ENCODE data around the gene C5orf52. TPM values are rescaled to one million over a fixed set of nuclear protein-coding genes. Genes with fewer than 3 reads are reported as not detected.
"Not testable (repeated sequence)": the region's sequence is repeated elsewhere in the genome, so short reads cannot be mapped to it uniquely, and the experiment has no call there.

Gene C5orf52
- total and polyA plus RNA-seq, 2 donors (not counting 1 experiment from before 2014, with no cell fraction given), result not detected

- Histone ChIP-seq H3K4me3 (replicated peaks in 1 of 4; ENCODE audit: control extremely low read depth in 1 of 4, insufficient read depth in 1 of 4, low read depth in 3 of 4, low read length in 4 of 4) (no peak overlapping the region), H3K36me3 (ENCODE audit: control insufficient read depth, insufficient read depth, low read length) (no peaks in the 10 kb centered on the region), H3K9ac (ENCODE audit: insufficient read depth, low read length) (no peak overlapping the region), H3K27me3 (ENCODE audit: control insufficient read depth, insufficient read depth, low read length) (no peaks in the 10 kb centered on the region), H3K27ac (ENCODE audit: insufficient read depth, low read length) (no peak overlapping the region), H2AFZ (ENCODE audit: low read length) (no peak overlapping the region), H3K9me3 (ENCODE audit: control insufficient read depth, insufficient read depth, low read depth, low read length) (no peaks in the 10 kb centered on the region), H3K79me2 (ENCODE audit: control insufficient read depth, insufficient read depth, low read length) (no peaks in the 10 kb centered on the region), H3K4me2 (ENCODE audit: extremely low read depth, insufficient read depth, low read length) (no peak overlapping the region), H4K20me1 (ENCODE audit: control insufficient read depth, extremely low read depth, insufficient read depth, low read length) (no peaks in the 10 kb centered on the region), H3K4me1 (ENCODE audit: control insufficient read depth, extremely low read depth, insufficient read depth, low read length) (no peaks in the 10 kb centered on the region)
- no peak for DNase-seq (ENCODE audit: low read depth in 2 of 2)
- TF ChIP-seq CTCF (conservative IDR thresholded peaks at IDR 0.05 in 1 of 2, IDR thresholded peaks at IDR 0.05 in 1 of 2; ENCODE audit: low read depth in 1 of 2, low read length in 2 of 2) (no peak), EZH2 (IDR thresholded peaks at IDR 0.05; ENCODE audit: low read length, missing control alignments) (no peak)
Observed at GRCh38 chr5:157681048-157681447, 9.7 kb downstream of the C5orf52 start.

DNA sequence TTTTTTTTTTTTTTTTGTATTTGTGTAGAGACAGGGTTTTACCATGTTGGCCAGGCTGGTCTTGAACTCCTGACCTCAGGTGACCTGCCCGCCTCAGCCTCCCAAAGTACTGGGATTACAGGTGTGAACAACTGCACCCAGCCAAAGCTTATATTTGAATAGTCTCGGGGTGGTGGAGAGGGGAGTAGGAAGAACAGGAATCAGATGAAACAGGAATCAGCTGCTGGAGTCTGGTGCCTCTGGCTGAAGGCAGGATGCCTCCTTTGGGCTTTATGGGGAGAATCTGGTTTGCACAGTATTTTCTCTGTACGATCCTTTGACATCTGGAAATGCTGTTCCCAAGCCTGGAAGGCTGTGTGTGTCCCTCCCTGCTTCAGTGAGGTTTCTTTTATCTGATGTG, 10.9 kb downstream of the C5orf52 start:
- Histone ChIP-seq H3K79me2 (ENCODE audit: control insufficient read depth, insufficient read depth, low read length) (no peaks in the 10 kb centered on the region), H3K27ac (ENCODE audit: insufficient read depth, low read length) (no peak overlapping the region), H3K4me1 (ENCODE audit: control insufficient read depth, extremely low read depth, insufficient read depth, low read length) (no peaks in the 10 kb centered on the region), H3K27me3 (ENCODE audit: control insufficient read depth, insufficient read depth, low read length) (no peaks in the 10 kb centered on the region), H3K36me3 (ENCODE audit: control insufficient read depth, insufficient read depth, low read length) (no peaks in the 10 kb centered on the region), H4K20me1 (ENCODE audit: control insufficient read depth, extremely low read depth, insufficient read depth, low read length) (no peaks in the 10 kb centered on the region), H3K4me3 (replicated peaks in 1 of 4; ENCODE audit: control extremely low read depth in 1 of 4, insufficient read depth in 1 of 4, low read depth in 3 of 4, low read length in 4 of 4) (no peak overlapping the region), H2AFZ (ENCODE audit: low read length) (no peak overlapping the region), H3K9ac (ENCODE audit: insufficient read depth, low read length) (no peak overlapping the region), H3K9me3 (ENCODE audit: control insufficient read depth, insufficient read depth, low read depth, low read length) (no peaks in the 10 kb centered on the region), H3K4me2 (ENCODE audit: extremely low read depth, insufficient read depth, low read length) (no peak overlapping the region)
- TF ChIP-seq EZH2 (IDR thresholded peaks at IDR 0.05; ENCODE audit: low read length, missing control alignments) (no peak), CTCF (conservative IDR thresholded peaks at IDR 0.05 in 1 of 2, IDR thresholded peaks at IDR 0.05 in 1 of 2; ENCODE audit: low read depth in 1 of 2, low read length in 2 of 2) (no peak)
- no peak for DNase-seq (ENCODE audit: low read depth in 2 of 2)

DNA sequence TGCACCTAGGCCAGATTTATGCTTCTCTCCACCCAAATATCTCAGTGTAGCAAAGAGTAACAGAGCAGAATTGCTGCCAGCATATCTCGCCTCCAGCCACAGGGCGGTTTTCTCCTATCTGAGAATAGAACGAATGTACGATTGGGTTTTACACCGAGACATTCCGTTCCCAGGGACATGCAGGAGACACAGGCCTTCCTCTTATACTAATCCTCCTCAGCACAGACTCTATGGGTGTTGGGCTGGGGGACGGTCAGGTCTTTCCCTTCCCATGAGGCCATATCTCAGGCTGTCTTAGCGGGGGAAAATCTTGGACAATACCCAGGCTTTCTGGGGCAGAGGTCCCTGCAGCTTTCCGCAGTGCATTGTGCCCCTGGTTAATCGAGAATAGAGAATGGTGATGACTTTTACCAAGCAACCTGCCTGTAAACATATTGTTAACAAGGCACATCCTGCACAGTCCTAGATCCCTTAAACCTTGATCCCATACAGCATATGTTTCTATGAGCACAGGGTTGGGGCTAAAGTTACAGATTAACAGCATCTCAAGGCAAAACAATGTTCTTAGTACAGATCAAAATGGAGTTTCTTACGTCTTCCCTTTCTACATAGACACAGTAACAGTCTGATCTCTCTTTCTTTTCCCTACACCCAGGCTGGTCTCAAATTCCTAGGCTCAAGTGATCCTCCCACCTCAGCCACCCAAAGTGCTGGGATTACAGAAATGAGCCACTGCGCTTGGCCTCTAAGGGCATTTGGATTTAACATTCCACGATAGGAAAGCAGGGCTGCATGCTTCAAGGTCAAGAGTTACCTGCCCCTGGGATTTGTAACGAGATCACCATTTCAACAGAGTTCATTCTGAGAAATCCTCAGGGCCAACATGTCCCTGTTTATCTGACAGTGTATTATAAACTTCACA, 15.2 kb downstream of the C5orf52 start:
- not testable (repeated sequence) for H3K36me3 ChIP-seq (ENCODE audit: control insufficient read depth, insufficient read depth, low read length); H3K9me3 ChIP-seq (ENCODE audit: control insufficient read depth, insufficient read depth, low read depth, low read length); H3K27ac ChIP-seq (ENCODE audit: insufficient read depth, low read length); H3K79me2 ChIP-seq (ENCODE audit: control insufficient read depth, insufficient read depth, low read length); H3K4me2 ChIP-seq (ENCODE audit: extremely low read depth, insufficient read depth, low read length); H2AFZ ChIP-seq (ENCODE audit: low read length); H3K4me3 ChIP-seq (replicated peaks in 1 of 4; ENCODE audit: control extremely low read depth in 1 of 4, insufficient read depth in 1 of 4, low read depth in 3 of 4, low read length in 4 of 4); H4K20me1 ChIP-seq (ENCODE audit: control insufficient read depth, extremely low read depth, insufficient read depth, low read length); H3K27me3 ChIP-seq (ENCODE audit: control insufficient read depth, insufficient read depth, low read length); H3K9ac ChIP-seq (ENCODE audit: insufficient read depth, low read length); H3K4me1 ChIP-seq (ENCODE audit: control insufficient read depth, extremely low read depth, insufficient read depth, low read length); DNase-seq (ENCODE audit: low read depth in 2 of 2)
